HepG2 (cell line): ENCODE data around the gene NFIC. TPM values are rescaled to one million over a fixed set of nuclear protein-coding genes. Genes with fewer than 3 reads are reported as not detected.

Experiments
- ATAC-seq: fragments of 200-7000 bp; cut with Tn5 transposase; 3 replicates; pipeline ENCODE4 v1.9.1; 2020; ENCODE audit warnings: mild to moderate bottlenecking, moderate library complexity
- BruUV-seq: library from RNA; stranded (reverse); fragments of 400-500 nt; replicated peaks from 2 replicates; lab custom pipeline; 2021; lab: Mats Ljungman, UMichigan
- CTCF ChIA-PET: fragments of 300-600 bp; formaldehyde crosslinking; extraction: SDS; loops from one replicate; lab custom pipeline; 2021; ENCODE audit warnings: low total read pairs, inconsistent platforms, low intra/inter-chr PET ratio; lab: Yijun Ruan, JAX
- POLR2A ChIA-PET: fragments of 350-600 bp; sonication (Branson Sonifier 250); formaldehyde crosslinking; loops from one replicate; lab custom pipeline; 2020; ENCODE audit warnings: antibody characterized with exemption, inconsistent platforms; lab: Yijun Ruan, JAX
- DNase-seq: peaks from one replicate; pipeline ENCODE4 v3.0.0-alpha.2; 2015; ENCODE audit warnings: low spot score
- FAIRE-seq: peaks from 3 replicates; lab custom pipeline; 2011; peaks lifted over from hg19 to GRCh38; lab: Jason Lieb, UNC
- H2AFZ ChIP-seq: one replicate; pipeline ENCODE4 v1.6.1; 2011; ENCODE audit warnings: low read length, inconsistent platforms
- H3K27ac ChIP-seq: fragments of 300-600 bp; 3 replicates; pipeline ENCODE4 v1.8.0; 2011; ENCODE audit warnings: mixed run types, mild to moderate bottlenecking, mixed read lengths, low read length, inconsistent platforms; ENCODE audit not compliant: insufficient read depth; ENCODE audit errors: extremely low read length
- H3K27me3 ChIP-seq, 2 experiments: fragments of 200-600 bp in 1 of 2; 2 replicates in 1 of 2; 3 replicates in 1 of 2; pipeline versions ENCODE4 v1.6.0 to v1.8.0; 2011; ENCODE audit warnings: low read length in 2 of 2, mild to moderate bottlenecking in 2 of 2, moderate library complexity in 2 of 2, inconsistent platforms in 1 of 2; ENCODE audit not compliant: insufficient read depth in 2 of 2, control insufficient read depth in 1 of 2
- H3K36me3 ChIP-seq, 2 experiments: fragments of 200-600 bp in 1 of 2; replicated peaks in 1 of 2; 2 replicates in 1 of 2; 3 replicates in 1 of 2; pipeline versions ENCODE4 v1.5.1 to v1.8.0; 2011; ENCODE audit warnings: low read length in 2 of 2, inconsistent platforms in 1 of 2; ENCODE audit not compliant: insufficient read depth in 2 of 2, control insufficient read depth in 1 of 2
- H3K4me1 ChIP-seq: 2 replicates; pipeline ENCODE4 v1.5.1; 2012; ENCODE audit warnings: low read length, inconsistent platforms; ENCODE audit not compliant: insufficient read depth
- H3K4me2 ChIP-seq: 2 replicates; pipeline ENCODE4 v1.6.0; 2011; ENCODE audit warnings: low read depth, low read length, inconsistent platforms
- H3K4me3 ChIP-seq, 3 experiments: fragments of 200-600 bp in 1 of 3; sonication (generic), shearing (Covaris generic) in 1 of 3; replicated peaks in 1 of 3; 2 replicates each; pipeline ENCODE4 v1.5.1; 2011 to 2016; ENCODE audit warnings: low read length in 3 of 3, inconsistent platforms in 2 of 3, low read depth in 2 of 3, mild to moderate bottlenecking in 2 of 3, control low read depth in 1 of 3, mixed read lengths in 1 of 3; ENCODE audit not compliant: insufficient read depth in 1 of 3
- H3K79me2 ChIP-seq: one replicate; pipeline ENCODE4 v1.6.1; 2011; ENCODE audit warnings: low read length, inconsistent platforms; ENCODE audit not compliant: insufficient read depth
- H3K9ac ChIP-seq: 2 replicates; pipeline ENCODE4 v1.6.0; 2011; ENCODE audit warnings: mild to moderate bottlenecking, low read depth, low read length, inconsistent platforms; ENCODE audit not compliant: insufficient read depth
- H3K9me3 ChIP-seq: 2 replicates; pipeline ENCODE4 v1.5.1; 2012; ENCODE audit warnings: mild to moderate bottlenecking, low read length
- H4K20me1 ChIP-seq: 2 replicates; pipeline ENCODE4 v1.6.0; 2011; ENCODE audit warnings: inconsistent platforms, mild to moderate bottlenecking, low read length, moderate library complexity; ENCODE audit not compliant: insufficient read depth
- ELF1 ChIP-seq: sonication (generic); formaldehyde crosslinking; IDR thresholded peaks from 2 replicates; pipeline ENCODE4 v1.4.0; 2020; ENCODE audit warnings: missing genetic modification reagents
- FOXK2 ChIP-seq: fragments of 450-650 bp; IDR thresholded peaks from 2 replicates; pipeline ENCODE4 v1.6.1; 2016
- HNRNPL ChIP-seq: fragments of 200-400 bp; formaldehyde crosslinking; IDR thresholded peaks from 2 replicates; pipeline ENCODE4 v1.6.1; 2017; ENCODE audit warnings: mild to moderate bottlenecking, low read depth, low read length
- TOPORS ChIP-seq: sonication (generic); formaldehyde crosslinking; IDR thresholded peaks from 2 replicates; pipeline ENCODE4 v1.8.0; 2023; ENCODE audit warnings: mild to moderate bottlenecking, missing genetic modification reagents
- WGBS: methylation state at CpG from one replicate; pipeline ENCODE4 v1.1.6; 2017; ENCODE audit warnings: low lambda C conversion rate; 5-methylcytosine and 5-hydroxymethylcytosine counted together
- in situ Hi-C: cut with HindIII; loops from 2 replicates; pipeline ENCODE4 v1.10.0; 2017; ENCODE audit warnings: low pct_unique_long_range_greater_than_20kb; ENCODE audit not compliant: extremely low pct_ligation_motif_present
- intact Hi-C: fragments of 100-400 bp; cut with micrococcal nuclease; formaldehyde crosslinking; loops from one replicate; pipeline ENCODE4 v1.10.0; 2022; ENCODE audit not compliant: unreplicated experiment
- polyA plus RNA-seq, 8 experiments: library from polyadenylated mRNA; depleted of rRNA in 3 of 8; stranded (reverse) in 7 of 8; unstranded in 1 of 8; fragments of >200 nt; fragmentation: Illumina TruSeq in 4 of 8; extraction: Trizol in 4 of 8; gene quantifications; 2 replicates each; pipeline versions ENCODE4 v1.2.1 to v1.2.3, GENCODE V29; 2011 to 2016; ENCODE audit warnings: low read depth in 4 of 8, missing spikeins in 1 of 8, mixed read lengths in 1 of 8; ENCODE audit not compliant: insufficient read depth in 1 of 8
- total RNA-seq, 5 experiments: library from RNA; depleted of rRNA; stranded (reverse); fragments of >200 nt; fragmentation: Illumina TruSeq; extraction: Trizol; gene quantifications; 2 replicates each; pipeline ENCODE4 v1.2.3, GENCODE V29; 2016; ENCODE audit warnings: low read depth in 1 of 5
- TF ChIP-seq, protein P1 (sequence below): sonication (generic); formaldehyde crosslinking; IDR thresholded peaks from 2 replicates; pipeline ENCODE4 v1.5.0; 2020; ENCODE audit warnings: mild to moderate bottlenecking, missing genetic modification reagents
- TF ChIP-seq, protein P2 (sequence below): sonication (generic); formaldehyde crosslinking; IDR thresholded peaks from 2 replicates; pipeline ENCODE4 v1.9.0; 2021; ENCODE audit warnings: missing genetic modification reagents, mild to moderate bottlenecking, borderline replicate concordance
- TF ChIP-seq, protein P3 (sequence below): sonication (generic); formaldehyde crosslinking; IDR thresholded peaks from 2 replicates; pipeline ENCODE4 v1.4.0; 2020; ENCODE audit warnings: missing genetic modification reagents

The NFIC gene
- total and polyA plus RNA-seq, 2 of the 13 experiments (the other 11 are each of a cell fraction or from before 2014, with no cell fraction given): 1.3 to 2.5 TPM

DNA sequence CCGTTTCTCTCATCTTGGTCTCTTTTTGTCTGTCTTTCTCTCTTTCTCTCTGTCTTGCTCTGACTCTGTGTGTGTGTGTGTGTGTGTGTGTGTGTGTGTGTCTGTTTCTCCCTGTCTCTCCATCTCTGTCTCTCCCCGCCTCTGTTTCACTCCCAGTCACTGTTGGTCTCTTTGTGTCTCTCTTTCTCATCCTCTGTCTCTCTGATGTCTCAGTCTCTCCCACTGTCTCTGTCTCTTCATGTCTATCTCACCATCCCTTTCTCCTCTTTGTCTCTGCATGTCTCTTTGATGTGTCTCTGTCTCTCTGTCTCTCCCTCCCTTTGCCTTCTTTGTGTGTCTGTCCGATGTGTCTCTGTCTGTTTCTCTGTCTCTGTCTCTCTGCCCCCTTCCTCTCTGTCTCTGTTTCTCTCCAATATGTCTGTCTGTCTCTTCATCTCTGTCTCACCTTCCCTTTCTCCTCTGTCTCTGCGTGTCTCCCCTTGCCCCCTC, 2.5 kb downstream of the NFIC start:
- 0 out of 2 replicates have a peak, but pooled peaks cover 3% of the 10 kb centered on the region for H4K20me1 ChIP-seq
- peaks cover 3% of the 10 kb centered on the region for H3K79me2 ChIP-seq
- 92% methylated on average over 4 of the region's 4 CpGs for WGBS
- H3K36me3 ChIP-seq: no peaks in the 10 kb centered on the region
- no peak for FAIRE-seq
- BruUV-seq: no TSS peak
- H3K9me3 ChIP-seq: no peaks in the 10 kb centered on the region
- no peak for DNase-seq
- ATAC-seq: no peak
- H3K27ac ChIP-seq: no peak overlapping the region
- H3K4me1 ChIP-seq: peaks cover 30% of the 10 kb centered on the region
- H3K4me2 ChIP-seq: no peak overlapping the region
- H3K27me3 ChIP-seq: no peaks in the 10 kb centered on the region
- no peak overlapping the region for H3K4me3 ChIP-seq
- H3K9ac ChIP-seq: no peak overlapping the region
- intact Hi-C loops (no loop called here), in situ Hi-C loops (no loop called here)
- TF ChIP-seq FOXK2 (0 out of 2 replicates have a peak, but pooled peaks have one; percentile 8), TOPORS (CRISPR knock-in tag) (no peak)
- no peak overlapping the region for H2AFZ ChIP-seq
- POLR2A ChIA-PET: no interaction called here
- CTCF ChIA-PET: interaction anchor here (0.6 kb wide), 1 partner anchor 99 kb away, joined by 3 read pairs; no protein-coding TSS in a partner anchor

DNA sequence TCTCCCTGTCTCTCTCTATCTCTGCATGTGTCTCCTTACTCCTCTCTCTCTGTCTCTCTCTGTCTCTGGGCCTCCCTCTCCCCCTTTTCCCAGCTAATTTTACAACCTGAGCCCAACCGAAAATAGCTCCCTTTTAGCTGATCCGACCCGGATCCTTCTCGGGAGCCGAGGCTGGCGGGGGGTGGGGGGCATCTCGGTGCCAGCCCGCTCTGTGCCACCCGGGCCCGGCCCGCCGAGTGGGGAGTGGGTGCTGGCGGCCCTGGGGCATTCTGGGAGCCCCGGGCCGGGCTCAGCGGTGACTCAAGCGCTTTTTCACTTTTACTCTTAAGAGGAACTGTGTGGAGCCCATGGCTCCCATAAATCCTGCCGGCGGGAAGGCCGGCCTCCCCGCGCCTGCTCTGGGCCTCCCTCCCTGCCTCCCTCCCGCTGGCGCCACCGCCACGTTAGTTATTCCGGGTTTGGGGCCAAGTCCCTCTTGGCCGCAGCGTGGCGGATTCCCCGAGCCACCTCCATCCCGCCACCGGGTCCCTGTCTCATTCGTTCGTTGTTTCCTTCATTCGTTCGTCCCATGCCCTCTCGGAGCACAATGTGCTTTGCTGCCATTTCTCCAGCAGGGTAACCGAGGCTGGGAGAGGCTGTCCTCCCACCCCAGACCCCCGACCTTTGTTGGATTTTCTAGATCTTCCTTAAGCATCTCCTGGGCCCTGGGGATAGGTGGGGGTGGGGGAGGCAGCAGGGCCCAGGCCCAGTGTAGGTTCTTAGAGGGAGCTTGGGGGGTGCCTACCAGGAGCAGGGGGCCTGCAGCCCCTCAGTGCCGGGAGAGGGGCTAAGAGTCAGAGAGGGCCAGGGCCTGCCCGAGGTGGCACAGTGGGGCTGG, 3.2 kb downstream of the NFIC start:
- no peak for TF ChIP-seq ELF1
- TF ChIP-seq, protein P1, sequence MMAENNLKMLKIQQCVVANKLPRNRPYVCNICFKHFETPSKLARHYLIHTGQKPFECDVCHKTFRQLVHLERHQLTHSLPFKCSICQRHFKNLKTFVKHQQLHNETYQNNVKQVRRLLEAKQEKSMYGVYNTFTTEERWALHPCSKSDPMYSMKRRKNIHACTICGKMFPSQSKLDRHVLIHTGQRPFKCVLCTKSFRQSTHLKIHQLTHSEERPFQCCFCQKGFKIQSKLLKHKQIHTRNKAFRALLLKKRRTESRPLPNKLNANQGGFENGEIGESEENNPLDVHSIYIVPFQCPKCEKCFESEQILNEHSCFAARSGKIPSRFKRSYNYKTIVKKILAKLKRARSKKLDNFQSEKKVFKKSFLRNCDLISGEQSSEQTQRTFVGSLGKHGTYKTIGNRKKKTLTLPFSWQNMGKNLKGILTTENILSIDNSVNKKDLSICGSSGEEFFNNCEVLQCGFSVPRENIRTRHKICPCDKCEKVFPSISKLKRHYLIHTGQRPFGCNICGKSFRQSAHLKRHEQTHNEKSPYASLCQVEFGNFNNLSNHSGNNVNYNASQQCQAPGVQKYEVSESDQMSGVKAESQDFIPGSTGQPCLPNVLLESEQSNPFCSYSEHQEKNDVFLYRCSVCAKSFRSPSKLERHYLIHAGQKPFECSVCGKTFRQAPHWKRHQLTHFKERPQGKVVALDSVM (CRISPR knock-in tag): peak; percentile 59
- TF ChIP-seq, protein P2, sequence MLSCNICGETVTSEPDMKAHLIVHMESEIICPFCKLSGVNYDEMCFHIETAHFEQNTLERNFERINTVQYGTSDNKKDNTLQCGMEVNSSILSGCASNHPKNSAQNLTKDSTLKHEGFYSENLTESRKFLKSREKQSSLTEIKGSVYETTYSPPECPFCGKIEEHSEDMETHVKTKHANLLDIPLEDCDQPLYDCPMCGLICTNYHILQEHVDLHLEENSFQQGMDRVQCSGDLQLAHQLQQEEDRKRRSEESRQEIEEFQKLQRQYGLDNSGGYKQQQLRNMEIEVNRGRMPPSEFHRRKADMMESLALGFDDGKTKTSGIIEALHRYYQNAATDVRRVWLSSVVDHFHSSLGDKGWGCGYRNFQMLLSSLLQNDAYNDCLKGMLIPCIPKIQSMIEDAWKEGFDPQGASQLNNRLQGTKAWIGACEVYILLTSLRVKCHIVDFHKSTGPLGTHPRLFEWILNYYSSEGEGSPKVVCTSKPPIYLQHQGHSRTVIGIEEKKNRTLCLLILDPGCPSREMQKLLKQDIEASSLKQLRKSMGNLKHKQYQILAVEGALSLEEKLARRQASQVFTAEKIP (CRISPR knock-in tag): no peak
- 0 out of 2 replicates have a peak, but pooled peaks have one; percentile 34 for TF ChIP-seq HNRNPL
- TF ChIP-seq, protein P3, sequence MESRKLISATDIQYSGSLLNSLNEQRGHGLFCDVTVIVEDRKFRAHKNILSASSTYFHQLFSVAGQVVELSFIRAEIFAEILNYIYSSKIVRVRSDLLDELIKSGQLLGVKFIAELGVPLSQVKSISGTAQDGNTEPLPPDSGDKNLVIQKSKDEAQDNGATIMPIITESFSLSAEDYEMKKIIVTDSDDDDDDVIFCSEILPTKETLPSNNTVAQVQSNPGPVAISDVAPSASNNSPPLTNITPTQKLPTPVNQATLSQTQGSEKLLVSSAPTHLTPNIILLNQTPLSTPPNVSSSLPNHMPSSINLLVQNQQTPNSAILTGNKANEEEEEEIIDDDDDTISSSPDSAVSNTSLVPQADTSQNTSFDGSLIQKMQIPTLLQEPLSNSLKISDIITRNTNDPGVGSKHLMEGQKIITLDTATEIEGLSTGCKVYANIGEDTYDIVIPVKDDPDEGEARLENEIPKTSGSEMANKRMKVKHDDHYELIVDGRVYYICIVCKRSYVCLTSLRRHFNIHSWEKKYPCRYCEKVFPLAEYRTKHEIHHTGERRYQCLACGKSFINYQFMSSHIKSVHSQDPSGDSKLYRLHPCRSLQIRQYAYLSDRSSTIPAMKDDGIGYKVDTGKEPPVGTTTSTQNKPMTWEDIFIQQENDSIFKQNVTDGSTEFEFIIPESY: peak; percentile 89
- no peak overlapping the region for H2AFZ ChIP-seq
- H4K20me1 ChIP-seq: 0 out of 2 replicates have a peak, but pooled peaks cover 3% of the 10 kb centered on the region
- no TSS peak for BruUV-seq
- POLR2A ChIA-PET: no interaction called here
- peaks cover 5% of the 10 kb centered on the region for H3K79me2 ChIP-seq
- no peak overlapping the region for H3K4me3 ChIP-seq
- ATAC-seq (no peak), FAIRE-seq (no peak), DNase-seq (no peak)
- no peaks in the 10 kb centered on the region for H3K9me3 ChIP-seq
- CTCF ChIA-PET: interaction anchor here (0.6 kb wide), 1 partner anchor 100 kb away, joined by 3 read pairs; no protein-coding TSS in a partner anchor
- H3K9ac ChIP-seq: no peak overlapping the region
- intact Hi-C loops (no loop called here), in situ Hi-C loops (no loop called here)
- no peak overlapping the region for H3K4me2 ChIP-seq
- H3K36me3 ChIP-seq: no peaks in the 10 kb centered on the region
- no peaks in the 10 kb centered on the region for H3K27me3 ChIP-seq
- peaks cover 37% of the 10 kb centered on the region for H3K4me1 ChIP-seq
- H3K27ac ChIP-seq: no peak overlapping the region
- WGBS: 88% methylated on average over 33 of the region's 42 CpGs
